ENCODE measurements around the gene KRTAP12-4.
"Not testable (repeated sequence)": the region's sequence is repeated elsewhere in the genome, so short reads cannot be mapped to it uniquely, and the experiment has no call there.

DNA sequence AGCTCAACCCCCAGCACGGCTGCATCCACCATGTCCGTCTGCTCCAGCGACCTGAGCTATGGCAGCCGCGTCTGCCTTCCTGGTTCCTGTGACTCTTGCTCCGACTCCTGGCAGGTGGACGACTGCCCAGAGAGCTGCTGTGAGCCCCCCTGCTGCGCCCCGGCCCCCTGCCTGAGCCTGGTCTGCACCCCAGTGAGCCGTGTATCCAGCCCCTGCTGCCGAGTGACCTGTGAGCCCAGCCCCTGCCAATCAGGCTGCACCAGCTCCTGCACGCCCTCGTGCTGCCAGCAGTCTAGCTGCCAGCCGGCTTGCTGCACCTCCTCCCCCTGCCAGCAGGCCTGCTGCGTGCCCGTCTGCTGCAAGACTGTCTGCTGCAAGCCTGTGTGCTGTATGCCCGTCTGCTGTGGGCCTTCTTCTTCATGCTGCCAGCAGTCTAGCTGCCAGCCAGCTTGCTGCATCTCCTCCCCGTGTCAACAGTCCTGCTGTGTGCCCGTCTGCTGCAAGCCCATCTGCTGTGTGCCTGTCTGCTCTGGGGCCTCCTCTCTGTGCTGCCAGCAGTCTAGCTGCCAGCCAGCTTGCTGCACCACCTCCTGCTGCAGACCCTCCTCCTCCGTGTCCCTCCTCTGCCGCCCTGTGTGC lies 42.8 kb upstream of the KRTAP12-4 start, which contains the start of gene KRTAP10-12:
- TF ChIP-seq, protein P1, sequence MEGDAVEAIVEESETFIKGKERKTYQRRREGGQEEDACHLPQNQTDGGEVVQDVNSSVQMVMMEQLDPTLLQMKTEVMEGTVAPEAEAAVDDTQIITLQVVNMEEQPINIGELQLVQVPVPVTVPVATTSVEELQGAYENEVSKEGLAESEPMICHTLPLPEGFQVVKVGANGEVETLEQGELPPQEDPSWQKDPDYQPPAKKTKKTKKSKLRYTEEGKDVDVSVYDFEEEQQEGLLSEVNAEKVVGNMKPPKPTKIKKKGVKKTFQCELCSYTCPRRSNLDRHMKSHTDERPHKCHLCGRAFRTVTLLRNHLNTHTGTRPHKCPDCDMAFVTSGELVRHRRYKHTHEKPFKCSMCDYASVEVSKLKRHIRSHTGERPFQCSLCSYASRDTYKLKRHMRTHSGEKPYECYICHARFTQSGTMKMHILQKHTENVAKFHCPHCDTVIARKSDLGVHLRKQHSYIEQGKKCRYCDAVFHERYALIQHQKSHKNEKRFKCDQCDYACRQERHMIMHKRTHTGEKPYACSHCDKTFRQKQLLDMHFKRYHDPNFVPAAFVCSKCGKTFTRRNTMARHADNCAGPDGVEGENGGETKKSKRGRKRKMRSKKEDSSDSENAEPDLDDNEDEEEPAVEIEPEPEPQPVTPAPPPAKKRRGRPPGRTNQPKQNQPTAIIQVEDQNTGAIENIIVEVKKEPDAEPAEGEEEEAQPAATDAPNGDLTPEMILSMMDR (IDR thresholded peaks at IDR 0.05): not testable (repeated sequence)
- TF ChIP-seq POLR2A (IDR thresholded peaks at IDR 0.05): not testable (repeated sequence)

All from uterus (tissue), 2 donors.